Body of pancreas (tissue), 4 donors: ENCODE results near the gene MOGAT3.

Experiments
- POLR2A ChIP-seq, 3 donors: fragments of 450-650 bp; IDR thresholded peaks; one replicate each; pipeline ENCODE4 v1.6.1; 2016; ENCODE audit warnings: antibody characterized with exemption in 3 of 3, mild to moderate bottlenecking in 2 of 3
- TF ChIP-seq, protein P1 (sequence below), 7 experiments: fragments of 450-650 bp in 4 of 7; fragments of 200-600 bp in 3 of 7; sonication (generic) in 3 of 7; IDR thresholded peaks; one replicate each; pipeline ENCODE4 v1.5.1; 2016 to 2019; ENCODE audit warnings: antibody characterized with exemption in 7 of 7

DNA sequence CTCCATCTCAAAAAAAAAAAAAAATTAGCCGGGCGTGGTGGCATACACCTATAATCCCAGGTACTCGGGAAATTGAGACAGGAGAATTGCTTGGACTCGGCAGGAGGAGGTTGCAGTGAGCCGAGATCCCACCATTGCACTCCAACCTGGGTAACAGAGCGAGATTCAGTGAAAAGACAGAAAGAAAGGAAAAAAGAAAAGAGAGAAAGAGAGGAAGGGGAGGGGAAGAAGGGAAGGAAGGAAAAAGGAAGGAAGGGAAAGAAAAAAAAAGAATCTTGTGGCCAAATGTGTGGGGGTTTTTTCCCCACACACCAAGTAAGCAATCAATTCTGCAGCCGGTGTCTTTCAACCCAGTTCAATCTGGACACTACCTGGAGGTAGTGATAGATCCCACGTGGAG lies 11.7 kb downstream of the MOGAT3 start:
- TF ChIP-seq, protein P1, sequence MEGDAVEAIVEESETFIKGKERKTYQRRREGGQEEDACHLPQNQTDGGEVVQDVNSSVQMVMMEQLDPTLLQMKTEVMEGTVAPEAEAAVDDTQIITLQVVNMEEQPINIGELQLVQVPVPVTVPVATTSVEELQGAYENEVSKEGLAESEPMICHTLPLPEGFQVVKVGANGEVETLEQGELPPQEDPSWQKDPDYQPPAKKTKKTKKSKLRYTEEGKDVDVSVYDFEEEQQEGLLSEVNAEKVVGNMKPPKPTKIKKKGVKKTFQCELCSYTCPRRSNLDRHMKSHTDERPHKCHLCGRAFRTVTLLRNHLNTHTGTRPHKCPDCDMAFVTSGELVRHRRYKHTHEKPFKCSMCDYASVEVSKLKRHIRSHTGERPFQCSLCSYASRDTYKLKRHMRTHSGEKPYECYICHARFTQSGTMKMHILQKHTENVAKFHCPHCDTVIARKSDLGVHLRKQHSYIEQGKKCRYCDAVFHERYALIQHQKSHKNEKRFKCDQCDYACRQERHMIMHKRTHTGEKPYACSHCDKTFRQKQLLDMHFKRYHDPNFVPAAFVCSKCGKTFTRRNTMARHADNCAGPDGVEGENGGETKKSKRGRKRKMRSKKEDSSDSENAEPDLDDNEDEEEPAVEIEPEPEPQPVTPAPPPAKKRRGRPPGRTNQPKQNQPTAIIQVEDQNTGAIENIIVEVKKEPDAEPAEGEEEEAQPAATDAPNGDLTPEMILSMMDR (IDR thresholded peaks at IDR 0.05) = no peak
- TF ChIP-seq POLR2A (IDR thresholded peaks at IDR 0.05) = no peak
